ENCODE results near the gene GRB10.

DNA sequence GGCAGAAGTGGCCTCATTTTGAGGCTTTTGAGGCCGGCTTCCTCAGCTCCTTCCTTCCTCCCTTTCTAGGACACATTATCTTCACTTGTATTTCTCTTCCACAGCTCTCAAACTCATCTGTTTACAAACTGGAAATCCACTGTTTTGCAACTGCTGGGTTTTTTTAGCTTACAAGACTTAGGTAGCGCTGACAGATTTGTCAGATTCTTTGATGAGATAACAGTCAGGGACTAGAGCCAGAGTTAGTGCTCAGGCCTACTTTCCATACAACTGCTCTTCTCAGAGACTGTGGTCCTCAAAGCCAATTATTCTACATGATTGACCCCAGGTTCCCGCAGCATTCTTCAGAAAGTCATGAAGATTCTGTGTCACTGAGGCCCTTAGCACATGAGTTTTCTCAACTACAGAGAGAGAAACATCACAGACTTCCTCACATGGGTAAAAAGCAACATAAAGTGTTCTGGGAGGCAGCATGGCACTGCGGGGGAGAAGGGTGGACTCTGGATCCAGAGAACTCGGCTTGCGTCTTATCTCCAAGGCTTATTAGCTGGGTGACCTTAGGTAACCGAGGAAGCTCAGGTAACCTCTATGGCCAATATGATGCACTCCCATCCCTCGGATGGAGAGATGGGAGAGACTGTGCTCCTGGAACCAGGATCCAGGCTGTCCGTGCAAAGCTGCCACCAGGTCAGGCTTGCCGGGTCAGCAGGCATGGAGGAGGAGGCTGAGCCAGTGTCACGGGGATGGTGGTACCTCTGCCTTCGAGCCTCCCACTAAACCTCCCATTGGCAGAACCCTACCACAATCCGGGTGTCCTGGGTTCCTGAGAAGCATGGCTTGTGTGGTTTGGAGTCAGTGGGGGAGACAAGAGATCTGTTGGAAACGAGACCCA, 228.0 kb downstream of the GRB10 start:
- TF ChIP-seq EZH2phosphoT487 (IDR thresholded peaks at IDR 0.05; ENCODE audit: low read depth), result no peak
- TF ChIP-seq CTCF (IDR thresholded peaks at IDR 0.05; ENCODE audit: low read depth, low read length), result no peak
